VCaP (cell line): ENCODE measurements around the gene SLC22A15.

Experiments used
- H3K27ac ChIP-seq: fragments of 450-650 bp; 2 replicates; pipeline ENCODE4 v1.5.1; 2017
- CTCF ChIP-seq: fragments of 450-650 bp; conservative IDR thresholded peaks from 2 replicates; pipeline ENCODE4 v1.5.1; 2017; ENCODE audit warnings: mild to moderate bottlenecking, moderate library complexity

The SLC22A15 gene

GRCh38 chr1:116105996-116106395 is 129.7 kb downstream of the SLC22A15 start:
- TF ChIP-seq CTCF: no peak

GRCh38 chr1:116106646-116107045 is 130.3 kb downstream of the SLC22A15 start:
- no peak for TF ChIP-seq CTCF
- H3K27ac ChIP-seq: peak overlapping the region; percentile 10; the same call in 1 of the 2 replicates

More at GRCh38 chr1:116105996-116106395, 129.7 kb downstream of the SLC22A15 start:
- H3K27ac ChIP-seq: peak overlapping the region; percentile 10; the same call in 1 of the 2 replicates

GRCh38 chr1:116107371-116107770 is 131.1 kb downstream of the SLC22A15 start:
- no peak overlapping the region for H3K27ac ChIP-seq
- TF ChIP-seq CTCF: no peak

- peak within 1 kb of the TSS; percentile 95 for H3K27ac ChIP-seq
Measured at GRCh38 chr1:116110567-116111523, 134.5 kb downstream of the SLC22A15 start, which contains the start of gene MAB21L3. MAB21L3 (plus strand) TSS chr1:116111399; CDS start chr1:116112616, 1,217 bp downstream.

GRCh38 chr1:116111524-116112021 is 135.3 kb downstream of the SLC22A15 start:
- H3K27ac ChIP-seq: peak overlapping the region; percentile 95
- TF ChIP-seq CTCF: no peak

More at GRCh38 chr1:116110567-116111523, 134.5 kb downstream of the SLC22A15 start, which contains the start of gene MAB21L3:
- TF ChIP-seq CTCF: no peak

- TF ChIP-seq CTCF: no peak
- H3K27ac ChIP-seq: peak overlapping the region; percentile 95
Measured at GRCh38 chr1:116112388-116113140, 136.3 kb downstream of the SLC22A15 start.

- peak overlapping the region; percentile 95 for H3K27ac ChIP-seq
- no peak for TF ChIP-seq CTCF
Measured at GRCh38 chr1:116113615-116114014, 137.3 kb downstream of the SLC22A15 start.
